DND-41 (cell line): ENCODE data around the gene CDCA7.
"Not testable (repeated sequence)": the region's sequence is repeated elsewhere in the genome, so short reads cannot be mapped to it uniquely, and the experiment has no call there.

Source experiments
- ATAC-seq: fragments of 200-7000 bp; cut with Tn5 transposase; 3 replicates; pipeline ENCODE4 v1.9.1; 2021; ENCODE audit warnings: low read depth; ENCODE audit not compliant: insufficient read depth
- DNase-seq: peaks from one replicate; pipeline ENCODE4 v3.0.0-alpha.2; 2020
- H2AFZ ChIP-seq: 2 replicates; pipeline ENCODE4 v1.6.0; 2012; ENCODE audit warnings: low read depth, low read length
- H3K27ac ChIP-seq: 2 replicates; pipeline ENCODE4 v1.5.1; 2012; ENCODE audit warnings: low read length, inconsistent platforms
- H3K27me3 ChIP-seq: fragments of 200-600 bp; sonication (generic); 2 replicates; pipeline ENCODE4 v1.6.0; 2012; ENCODE audit warnings: low read length, mild to moderate bottlenecking, inconsistent platforms; ENCODE audit not compliant: insufficient read depth, poor library complexity
- H3K36me3 ChIP-seq: 2 replicates; pipeline ENCODE4 v1.5.1; 2012; ENCODE audit warnings: low read length, inconsistent platforms; ENCODE audit not compliant: insufficient read depth
- H3K4me1 ChIP-seq: 2 replicates; pipeline ENCODE4 v1.5.1; 2012; ENCODE audit warnings: mild to moderate bottlenecking, low read length; ENCODE audit not compliant: insufficient read depth
- H3K4me2 ChIP-seq: 2 replicates; pipeline ENCODE4 v1.6.0; 2012; ENCODE audit warnings: mild to moderate bottlenecking, moderate library complexity, low read length, inconsistent platforms; ENCODE audit not compliant: insufficient read depth
- H3K4me3 ChIP-seq, 2 experiments: fragments of 200-600 bp in 1 of 2; shearing (Covaris generic) in 1 of 2; 2 replicates each; pipeline ENCODE4 v1.5.1; 2012 to 2016; ENCODE audit warnings: inconsistent platforms in 2 of 2, low read length in 2 of 2, mild to moderate bottlenecking in 2 of 2, low read depth in 1 of 2, moderate library complexity in 1 of 2
- H3K79me2 ChIP-seq: 2 replicates; pipeline ENCODE4 v1.6.0; 2012; ENCODE audit warnings: low read length, inconsistent platforms; ENCODE audit not compliant: insufficient read depth
- H3K9ac ChIP-seq: 2 replicates; pipeline ENCODE4 v1.6.0; 2012; ENCODE audit warnings: low read depth, mild to moderate bottlenecking, inconsistent platforms, low read length, moderate library complexity
- H3K9me3 ChIP-seq: 2 replicates; pipeline ENCODE4 v1.5.1; 2012; ENCODE audit warnings: low read length, moderate library complexity, mild to moderate bottlenecking, inconsistent platforms; ENCODE audit not compliant: insufficient read depth, severe bottlenecking
- H4K20me1 ChIP-seq: 2 replicates; pipeline ENCODE4 v1.6.0; 2012; ENCODE audit warnings: low read length; ENCODE audit not compliant: insufficient read depth
- CTCF ChIP-seq: IDR thresholded peaks from 2 replicates; pipeline ENCODE4 v1.5.1; 2012; ENCODE audit warnings: borderline replicate concordance, low read length, moderate library complexity, mild to moderate bottlenecking; ENCODE audit not compliant: poor library complexity, severe bottlenecking; ENCODE audit errors: extremely low read depth
- EZH2 ChIP-seq: IDR thresholded peaks from 3 replicates; pipeline ENCODE4 v1.6.1; 2012; ENCODE audit warnings: borderline replicate concordance, low read depth, mild to moderate bottlenecking, moderate library complexity, low read length, inconsistent platforms; ENCODE audit not compliant: severe bottlenecking

The CDCA7 gene

DNA sequence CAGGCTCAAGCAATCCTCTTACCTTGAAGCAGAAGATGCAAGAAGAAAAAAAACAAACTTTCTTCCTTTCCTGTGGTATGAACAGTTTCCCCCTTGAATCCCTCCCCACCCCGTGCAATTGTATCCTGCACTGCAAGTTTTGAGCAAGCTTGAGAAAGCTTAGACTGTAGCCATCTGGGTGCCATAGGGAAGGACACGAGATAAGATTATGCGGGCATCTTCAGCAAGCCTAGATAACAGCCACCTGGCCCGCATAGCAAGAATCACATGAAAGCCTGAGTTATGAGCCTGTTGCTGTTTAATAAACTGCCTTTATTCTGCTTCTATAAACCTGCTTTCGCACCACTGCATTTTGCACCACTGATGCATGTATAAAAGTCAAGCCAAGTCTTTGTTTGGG lies 27.3 kb upstream of the CDCA7 start:
- DNase-seq, result no peak
- no peak overlapping the region for H2AFZ ChIP-seq

GRCh38 chr2:173333003-173333402 lies 21.7 kb upstream of the CDCA7 start:
- H3K27me3 ChIP-seq, H3K9ac ChIP-seq, H3K36me3 ChIP-seq, H3K4me1 ChIP-seq, H3K79me2 ChIP-seq, DNase-seq, H4K20me1 ChIP-seq, ATAC-seq, H3K4me2 ChIP-seq, H3K4me3 ChIP-seq, H2AFZ ChIP-seq, H3K27ac ChIP-seq: not testable (repeated sequence)
- peaks cover 19% of the 10 kb centered on the region for H3K9me3 ChIP-seq

More for the DNA sequence above, 27.3 kb upstream of the CDCA7 start:
- Histone ChIP-seq H4K20me1 (no peaks in the 10 kb centered on the region), H3K27me3 (no peaks in the 10 kb centered on the region), H3K27ac (no peak overlapping the region), H3K9ac (no peak overlapping the region), H3K4me1 (no peaks in the 10 kb centered on the region), H3K79me2 (no peaks in the 10 kb centered on the region), H3K9me3 (peaks cover 18% of the 10 kb centered on the region), H3K4me3 (no peak overlapping the region), H3K36me3 (no peaks in the 10 kb centered on the region), H3K4me2 (no peak overlapping the region)
- ATAC-seq, result no peak
- no peak for TF ChIP-seq EZH2
- no peak for TF ChIP-seq CTCF

- H3K9ac ChIP-seq, result no peak overlapping the region
- H3K36me3 ChIP-seq, result no peaks in the 10 kb centered on the region
- no peak overlapping the region for H3K4me2 ChIP-seq
- H3K9me3 ChIP-seq, result no peaks in the 10 kb centered on the region
- ATAC-seq (no peak), DNase-seq (no peak)
- H3K4me1 ChIP-seq, result no peaks in the 10 kb centered on the region
- no peaks in the 10 kb centered on the region for H4K20me1 ChIP-seq
- no peaks in the 10 kb centered on the region for H3K27me3 ChIP-seq
- H3K4me3 ChIP-seq, result no peak overlapping the region
- no peak for TF ChIP-seq EZH2
- no peak for TF ChIP-seq CTCF
- H3K79me2 ChIP-seq, result no peaks in the 10 kb centered on the region
- H3K27ac ChIP-seq, result no peak overlapping the region
- H2AFZ ChIP-seq, result no peak overlapping the region
Observed at GRCh38 chr2:173339807-173340206, 14.9 kb upstream of the CDCA7 start.

GRCh38 chr2:173343921-173344320 lies 10.8 kb upstream of the CDCA7 start:
- no peak overlapping the region for H3K27ac ChIP-seq
- H3K27me3 ChIP-seq, result no peaks in the 10 kb centered on the region
- H4K20me1 ChIP-seq, result no peaks in the 10 kb centered on the region
- no peak overlapping the region for H3K9ac ChIP-seq
- peaks cover 7% of the 10 kb centered on the region for H3K9me3 ChIP-seq
- no peak overlapping the region for H3K4me3 ChIP-seq
- H3K4me2 ChIP-seq, result no peak overlapping the region
- TF ChIP-seq CTCF, result no peak
- TF ChIP-seq EZH2, result no peak
- no peaks in the 10 kb centered on the region for H3K36me3 ChIP-seq
- H3K4me1 ChIP-seq, result no peaks in the 10 kb centered on the region
- no peak overlapping the region for H2AFZ ChIP-seq
- DNase-seq, result no peak
- no peaks in the 10 kb centered on the region for H3K79me2 ChIP-seq
- no peak for ATAC-seq
